ENCODE measurements around the gene PXMP4.
A peak's percentile ranks its signal among the peaks of the same experiment; 100 is the strongest.

The PXMP4 gene

DNA sequence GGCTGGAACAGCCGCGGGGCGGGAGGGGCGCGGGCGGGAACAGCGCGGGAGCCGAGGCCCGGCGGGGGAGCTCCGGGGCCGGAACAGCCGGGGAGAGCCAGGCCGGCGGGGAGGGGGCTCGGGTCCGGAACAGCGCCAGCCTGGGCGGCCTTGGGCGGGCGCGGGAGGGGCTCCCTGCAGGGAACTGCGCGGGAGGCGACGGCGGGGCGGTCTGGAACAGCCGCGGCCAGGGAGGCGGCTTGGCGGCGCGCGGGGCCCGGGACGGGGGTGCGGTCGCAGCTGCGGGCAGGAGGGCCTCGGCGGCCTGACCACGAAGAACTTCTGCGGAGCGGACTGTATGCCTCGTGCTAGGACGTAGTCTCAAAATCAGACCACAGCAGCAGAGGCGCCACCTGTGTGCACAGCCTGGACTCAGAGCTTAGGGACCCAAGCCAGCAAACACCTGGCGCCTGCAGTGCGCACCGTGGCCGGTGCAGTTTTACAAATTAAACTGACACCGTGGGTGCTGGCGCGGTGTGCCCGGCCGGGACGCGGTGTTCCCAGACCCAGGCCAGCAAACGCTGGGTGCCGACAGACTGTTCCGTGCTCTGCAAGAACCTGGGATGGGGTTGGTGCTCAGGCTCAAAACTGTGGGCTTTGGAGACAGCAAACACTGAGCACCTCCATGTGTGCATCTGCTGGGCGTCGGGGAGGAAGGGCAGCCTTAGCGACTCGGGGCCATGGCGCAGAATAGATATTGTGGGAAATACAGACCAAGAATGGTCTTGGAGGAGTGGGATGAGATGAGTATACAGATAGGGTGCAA lies 12.3 kb upstream of the PXMP4 start:
- TF ChIP-seq, protein P1, sequence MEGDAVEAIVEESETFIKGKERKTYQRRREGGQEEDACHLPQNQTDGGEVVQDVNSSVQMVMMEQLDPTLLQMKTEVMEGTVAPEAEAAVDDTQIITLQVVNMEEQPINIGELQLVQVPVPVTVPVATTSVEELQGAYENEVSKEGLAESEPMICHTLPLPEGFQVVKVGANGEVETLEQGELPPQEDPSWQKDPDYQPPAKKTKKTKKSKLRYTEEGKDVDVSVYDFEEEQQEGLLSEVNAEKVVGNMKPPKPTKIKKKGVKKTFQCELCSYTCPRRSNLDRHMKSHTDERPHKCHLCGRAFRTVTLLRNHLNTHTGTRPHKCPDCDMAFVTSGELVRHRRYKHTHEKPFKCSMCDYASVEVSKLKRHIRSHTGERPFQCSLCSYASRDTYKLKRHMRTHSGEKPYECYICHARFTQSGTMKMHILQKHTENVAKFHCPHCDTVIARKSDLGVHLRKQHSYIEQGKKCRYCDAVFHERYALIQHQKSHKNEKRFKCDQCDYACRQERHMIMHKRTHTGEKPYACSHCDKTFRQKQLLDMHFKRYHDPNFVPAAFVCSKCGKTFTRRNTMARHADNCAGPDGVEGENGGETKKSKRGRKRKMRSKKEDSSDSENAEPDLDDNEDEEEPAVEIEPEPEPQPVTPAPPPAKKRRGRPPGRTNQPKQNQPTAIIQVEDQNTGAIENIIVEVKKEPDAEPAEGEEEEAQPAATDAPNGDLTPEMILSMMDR (conservative IDR thresholded peaks at IDR 0.05), result peak; percentile 76; the same call in 1 of the 2 replicates
- TF ChIP-seq ZFX (IDR thresholded peaks at IDR 0.05), result peak; percentile 64; the same call in 1 of the 2 replicates
- H3K27ac ChIP-seq, result peak overlapping the region; percentile 93

DNA sequence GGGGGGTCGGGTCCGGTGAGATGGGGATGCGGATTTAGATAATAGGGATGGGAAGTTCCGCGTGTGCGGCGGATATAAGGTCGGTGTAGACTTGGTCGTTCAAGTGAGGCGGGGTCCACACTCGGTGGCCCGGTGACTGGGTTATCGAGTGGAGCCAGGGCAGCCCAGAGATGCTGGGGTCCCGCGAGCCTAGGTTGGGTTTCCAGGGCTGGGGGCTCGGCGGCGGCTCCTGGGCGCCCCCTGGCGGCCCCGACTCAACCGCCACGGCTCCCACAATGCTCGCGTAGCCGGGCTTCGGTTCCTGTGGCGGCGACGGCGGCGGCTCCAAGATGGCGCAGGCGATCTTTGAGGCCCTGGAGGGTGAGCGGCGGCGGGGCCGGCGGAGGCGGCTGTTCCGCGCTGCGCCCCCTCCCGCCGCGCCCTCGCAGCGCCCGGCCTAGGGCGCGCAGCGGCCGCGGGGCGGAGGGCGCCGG lies 11.6 kb upstream of the PXMP4 start, which contains the start of gene ZNF341:
Gene ZNF341 (plus strand): TSS at position 304 of the 473 bp plus-strand sequence. CDS start 26 bp downstream, at position 330.
- TF ChIP-seq, protein P1 (conservative IDR thresholded peaks at IDR 0.05), result peak; percentile 97
- no peak for TF ChIP-seq ZFX (IDR thresholded peaks at IDR 0.05)
- H3K27ac ChIP-seq, result peak within 1 kb of the TSS; percentile 93

DNA sequence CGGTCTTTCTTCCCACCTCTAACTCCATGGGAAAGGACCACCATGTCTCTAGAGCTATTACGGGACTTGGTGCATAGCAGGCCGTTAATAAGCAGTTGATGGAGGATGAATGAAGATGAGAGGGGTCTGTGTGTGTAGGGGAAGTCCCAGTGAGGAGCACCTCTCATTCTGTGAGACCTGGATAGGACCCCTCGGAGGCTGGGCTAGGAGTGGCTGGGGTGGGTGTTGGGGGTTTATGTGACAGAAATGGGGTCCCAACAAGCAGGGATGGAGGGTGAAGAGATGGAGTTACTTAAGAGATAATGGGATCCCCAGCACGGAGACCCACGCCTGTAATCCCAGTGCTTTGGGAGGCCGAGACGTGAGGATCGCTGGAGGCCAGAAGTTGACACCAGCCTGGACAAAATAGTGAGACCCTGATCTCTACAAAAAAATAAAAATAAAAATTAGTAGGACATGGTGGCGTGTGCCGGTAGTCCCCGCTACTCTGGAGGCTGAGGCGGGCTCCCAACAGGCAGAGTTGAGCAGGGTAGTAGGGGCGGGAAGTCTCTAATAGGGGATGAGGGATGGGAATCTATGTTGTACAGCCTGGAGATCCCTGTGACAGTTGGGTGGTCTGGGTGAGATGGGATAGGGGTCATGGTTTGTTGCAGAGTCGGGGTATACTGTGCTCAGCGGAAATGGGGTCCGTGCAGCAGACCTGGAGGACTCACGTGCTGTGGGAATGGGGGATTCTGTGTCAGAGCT lies 11.0 kb upstream of the PXMP4 start:
- peak overlapping the region; percentile 93 for H3K27ac ChIP-seq
- no peak for TF ChIP-seq ZFX (IDR thresholded peaks at IDR 0.05)
- TF ChIP-seq, protein P1 (conservative IDR thresholded peaks at IDR 0.05), result no peak

DNA sequence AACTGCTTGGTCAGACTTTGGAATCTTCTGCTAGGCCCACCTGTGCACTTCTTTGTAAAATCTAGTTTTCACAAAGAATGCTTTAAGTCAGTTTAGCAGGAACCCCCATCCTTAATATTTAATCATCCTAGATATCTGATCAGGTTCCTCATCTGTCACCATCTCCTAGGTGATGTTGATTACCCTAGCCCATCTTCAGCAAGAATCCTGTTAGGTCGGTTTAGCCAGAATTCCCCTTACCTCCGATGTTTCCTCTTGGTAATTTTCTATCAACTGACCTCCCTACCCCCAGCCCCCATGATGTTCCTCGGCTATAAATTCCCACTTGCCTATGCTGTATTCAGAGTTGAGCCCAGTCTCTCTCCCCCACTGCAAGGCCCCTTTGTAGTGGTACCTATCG lies 9.0 kb upstream of the PXMP4 start:
- TF ChIP-seq, protein P1 (conservative IDR thresholded peaks at IDR 0.05), result no peak
- no peak for TF ChIP-seq ZFX (IDR thresholded peaks at IDR 0.05)
- no peak overlapping the region for H3K27ac ChIP-seq

DNA sequence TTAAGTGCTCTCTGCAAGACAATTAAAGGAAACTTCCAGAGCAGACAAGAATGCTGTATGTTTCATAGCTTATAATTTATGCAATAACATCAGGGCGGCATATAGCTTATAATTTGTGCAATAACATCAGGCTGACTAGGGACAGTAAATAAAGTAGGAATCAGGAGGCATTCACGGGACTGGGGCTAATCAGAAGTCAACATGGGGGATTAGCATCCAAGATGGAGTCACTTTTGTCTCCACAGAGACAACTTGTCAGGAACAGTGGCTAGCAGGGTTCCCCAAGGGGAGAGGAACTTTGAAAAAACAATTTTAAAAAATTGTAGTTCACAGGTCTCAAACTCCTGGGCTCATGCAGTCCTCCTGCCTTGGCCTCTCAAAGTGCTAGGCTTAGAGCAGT lies 8.4 kb upstream of the PXMP4 start:
- no peak for TF ChIP-seq ZFX (IDR thresholded peaks at IDR 0.05)
- TF ChIP-seq, protein P1 (conservative IDR thresholded peaks at IDR 0.05), result no peak

DNA sequence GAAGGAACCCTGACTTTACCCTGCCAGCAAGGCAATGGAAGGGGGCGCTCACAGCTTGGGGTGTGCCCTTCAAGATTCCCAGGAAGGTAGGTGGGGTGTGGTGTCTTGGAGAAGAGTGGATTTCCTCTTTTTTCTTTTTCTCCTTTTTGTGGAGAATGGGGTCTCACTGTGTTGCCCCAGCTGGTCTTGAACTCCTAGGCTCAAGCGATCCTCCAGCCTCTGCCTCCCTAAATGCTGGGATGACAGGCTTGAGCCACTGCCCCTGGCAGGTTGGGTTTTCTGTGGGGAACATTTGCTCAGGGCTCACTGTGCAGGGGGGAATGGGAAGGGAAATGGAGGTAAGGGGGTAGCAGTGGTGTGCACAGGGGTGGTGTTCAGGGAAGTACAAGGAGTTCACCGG lies 7.7 kb upstream of the PXMP4 start:
- no peak overlapping the region for H3K27ac ChIP-seq
- TF ChIP-seq ZFX (IDR thresholded peaks at IDR 0.05), result no peak
- TF ChIP-seq, protein P1 (conservative IDR thresholded peaks at IDR 0.05), result no peak

More for the DNA sequence above, 8.4 kb upstream of the PXMP4 start:
- H3K27ac ChIP-seq, result no peak overlapping the region

DNA sequence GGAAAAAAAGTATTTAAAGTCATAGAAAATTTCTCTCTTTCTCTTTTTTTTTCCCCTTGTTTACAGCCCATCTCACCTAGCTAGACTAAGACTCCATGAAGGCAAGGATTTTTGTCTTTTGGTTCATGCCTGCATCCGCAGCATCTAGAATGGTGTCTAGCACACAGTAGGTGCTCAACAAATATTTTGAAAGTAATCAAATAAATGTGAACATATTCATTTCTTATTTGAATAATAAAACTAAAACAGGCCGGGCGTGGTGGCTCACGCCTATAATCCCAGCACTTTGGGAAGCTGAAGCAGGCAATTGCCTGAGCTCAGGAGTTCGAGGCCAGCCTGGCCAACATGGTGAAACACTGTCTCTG lies 7.0 kb upstream of the PXMP4 start:
- TF ChIP-seq ZFX (IDR thresholded peaks at IDR 0.05), result no peak
- TF ChIP-seq, protein P1 (conservative IDR thresholded peaks at IDR 0.05), result no peak
- H3K27ac ChIP-seq, result no peak overlapping the region

All from C4-2B (cell line).